GM21723 (cell line): ENCODE data around the gene COL4A2.

ENCODE experiments used
- ATAC-seq: cut with Tn5 transposase; IDR thresholded peaks from one replicate; pipeline ENCODE4 v1.9.1; 2021; ENCODE audit warnings: mild to moderate bottlenecking, moderate library complexity; ENCODE audit not compliant: unreplicated experiment

The COL4A2 gene

GRCh38 chr13:110414931-110415330 is 107.8 kb downstream of the COL4A2 start:
- ATAC-seq, result no peak

GRCh38 chr13:110415669-110416068 is 108.6 kb downstream of the COL4A2 start:
- ATAC-seq, result no peak

GRCh38 chr13:110416131-110417025 is 109.3 kb downstream of the COL4A2 start:
- ATAC-seq, result no peak

- ATAC-seq, result no peak
Observed at GRCh38 chr13:110418944-110419343, 111.9 kb downstream of the COL4A2 start.

- no peak for ATAC-seq
Observed at GRCh38 chr13:110419381-110419791, 112.3 kb downstream of the COL4A2 start.

- ATAC-seq, result no peak
Observed at GRCh38 chr13:110419946-110420345, 112.9 kb downstream of the COL4A2 start.

GRCh38 chr13:110420626-110421025 is 113.5 kb downstream of the COL4A2 start:
- no peak for ATAC-seq

GRCh38 chr13:110421061-110421460 is 114.0 kb downstream of the COL4A2 start:
- no peak for ATAC-seq

- ATAC-seq, result no peak
Observed at GRCh38 chr13:110421696-110422385, 114.8 kb downstream of the COL4A2 start.

- ATAC-seq, result no peak
Observed at GRCh38 chr13:110422913-110423688, 116.0 kb downstream of the COL4A2 start.

GRCh38 chr13:110423689-110424302 is 116.7 kb downstream of the COL4A2 start:
- ATAC-seq, result no peak

GRCh38 chr13:110424569-110425443 is 117.7 kb downstream of the COL4A2 start:
- no peak for ATAC-seq

- ATAC-seq, result no peak
Observed at GRCh38 chr13:110425444-110425780, 118.3 kb downstream of the COL4A2 start.

GRCh38 chr13:110426735-110427134 is 119.7 kb downstream of the COL4A2 start:
- ATAC-seq, result no peak

GRCh38 chr13:110428313-110428712 is 121.2 kb downstream of the COL4A2 start:
- ATAC-seq, result no peak

- ATAC-seq, result no peak
Observed at GRCh38 chr13:110430391-110431336, 123.6 kb downstream of the COL4A2 start.

GRCh38 chr13:110431425-110432294 is 124.6 kb downstream of the COL4A2 start:
- no peak for ATAC-seq

GRCh38 chr13:110432522-110432921 is 125.4 kb downstream of the COL4A2 start:
- no peak for ATAC-seq
